ENCODE results near the gene GRK5. TPM values are rescaled to one million over a fixed set of nuclear protein-coding genes. Genes with fewer than 3 reads are reported as not detected.
A peak's percentile ranks its signal among the peaks of the same experiment; 100 is the strongest.

GRK5 gene
- total RNA-seq, 1 experiment from 2014 or later: 4.5 TPM

- intact Hi-C loops (cut with micrococcal nuclease): no loop called here
- no peaks in the 10 kb centered on the region for H3K9me3 ChIP-seq (ENCODE audit: low read length)
- ChIA-PET CTCF (no interaction called here), POLR2A (ENCODE audit: unreplicated experiment) (no interaction called here)
- H3F3A ChIP-seq (ENCODE audit: low read length, unreplicated experiment): peaks cover 5% of the 10 kb centered on the region
- no peaks in the 10 kb centered on the region for H4K20me1 ChIP-seq (ENCODE audit: low read length)
- ATAC-seq (peak; percentile 88), DNase-seq (peak; percentile 56)
- peak within 1 kb of the TSS; percentile 96 for H2AFZ ChIP-seq (ENCODE audit: low read length)
- H3K4me2 ChIP-seq (ENCODE audit: low read length): peak within 1 kb of the TSS; percentile 99
- H3K27me3 ChIP-seq (ENCODE audit: low read length): no peaks in the 10 kb centered on the region
- H3K4me1 ChIP-seq (ENCODE audit: insufficient read depth, low read length): peaks cover 14% of the 10 kb centered on the region
- H3K79me2 ChIP-seq (ENCODE audit: low read length): peaks cover 13% of the 10 kb centered on the region
- H3K36me3 ChIP-seq (ENCODE audit: low read depth, low read length): peaks cover 14% of the 10 kb centered on the region
- no peaks in the 10 kb centered on the region for H3K9me2 ChIP-seq (replicated peaks; ENCODE audit: low read length)
- BruUV-seq (replicated peaks): no TSS peak
- peak within 1 kb of the TSS; percentile 88 for H3K4me3 ChIP-seq (ENCODE audit: low read length)
- TF ChIP-seq CTCF (conservative IDR thresholded peaks at IDR 0.05; ENCODE audit: low read depth, low read length) (no peak), EZH2 (IDR thresholded peaks at IDR 0.05; ENCODE audit: low read length, unreplicated experiment) (no peak), EZH2phosphoT487 (IDR thresholded peaks at IDR 0.05; ENCODE audit: borderline replicate concordance, low read length) (no peak)
- peak within 1 kb of the TSS; percentile 67 for H3K27ac ChIP-seq (ENCODE audit: low read length)
- H3K9ac ChIP-seq (ENCODE audit: low read length): peak within 1 kb of the TSS; percentile 95
These were observed 41.9 kb upstream of the GRK5 start, which contains the start of gene SFXN4 for GRCh38 chr10:119165171-119166117. Gene SFXN4, minus strand, starts transcription at chr10:119165714. Its CDS starts 67 bp downstream, at chr10:119165647.

- Histone ChIP-seq H3K9me3 (ENCODE audit: low read length) (no peaks in the 10 kb centered on the region), H3K36me3 (ENCODE audit: low read depth, low read length) (peaks cover 14% of the 10 kb centered on the region)
- intact Hi-C loops (cut with micrococcal nuclease): no loop called here
These were observed 41.3 kb upstream of the GRK5 start for GRCh38 chr10:119166118-119166500.

More at GRCh38 chr10:119166118-119166500, 41.3 kb upstream of the GRK5 start:
- Histone ChIP-seq H3K27me3 (ENCODE audit: low read length) (no peaks in the 10 kb centered on the region), H2AFZ (ENCODE audit: low read length) (peak overlapping the region; percentile 96), H3K4me2 (ENCODE audit: low read length) (peak overlapping the region; percentile 99), H3K9ac (ENCODE audit: low read length) (peak overlapping the region; percentile 95), H4K20me1 (ENCODE audit: low read length) (no peaks in the 10 kb centered on the region), H3K27ac (ENCODE audit: low read length) (no peak overlapping the region), H3K4me3 (ENCODE audit: low read length) (peak overlapping the region; percentile 88), H3K79me2 (ENCODE audit: low read length) (peaks cover 13% of the 10 kb centered on the region), H3F3A (ENCODE audit: low read length, unreplicated experiment) (peaks cover 5% of the 10 kb centered on the region), H3K9me2 (replicated peaks; ENCODE audit: low read length) (no peaks in the 10 kb centered on the region), H3K4me1 (ENCODE audit: insufficient read depth, low read length) (peaks cover 14% of the 10 kb centered on the region)
- no peak for TF ChIP-seq EZH2 (IDR thresholded peaks at IDR 0.05; ENCODE audit: low read length, unreplicated experiment)
- no peak for TF ChIP-seq EZH2phosphoT487 (IDR thresholded peaks at IDR 0.05; ENCODE audit: borderline replicate concordance, low read length)
- TF ChIP-seq CTCF (conservative IDR thresholded peaks at IDR 0.05; ENCODE audit: low read depth, low read length): no peak
- DNase-seq (no peak), ATAC-seq (no peak)
- BruUV-seq (replicated peaks): no TSS peak
- ChIA-PET CTCF (no interaction called here), POLR2A (ENCODE audit: unreplicated experiment) (no interaction called here)
